Measurements from ENCODE around the gene ZNF862.
A peak's percentile ranks its signal among the peaks of the same experiment; 100 is the strongest.

ZNF862 gene

GRCh38 chr7:149866139-149866778, 28.1 kb downstream of the ZNF862 start:
- DNase-seq (ENCODE audit: low spot score) (no peak), FAIRE-seq (no peak)

GRCh38 chr7:149866779-149867447, 28.7 kb downstream of the ZNF862 start:
- DNase-seq (ENCODE audit: low spot score) (no peak), FAIRE-seq (no peak)

- FAIRE-seq (no peak), DNase-seq (ENCODE audit: low spot score) (no peak)
These were observed 29.8 kb downstream of the ZNF862 start for GRCh38 chr7:149867762-149868622.

GRCh38 chr7:149868623-149869290, 30.6 kb downstream of the ZNF862 start:
- DNase-seq (ENCODE audit: low spot score) = no peak
- no peak for FAIRE-seq

GRCh38 chr7:149869291-149869650, 31.1 kb downstream of the ZNF862 start:
- DNase-seq (ENCODE audit: low spot score) = no peak
- no peak for FAIRE-seq

- DNase-seq (ENCODE audit: low spot score) (no peak), FAIRE-seq (no peak)
These were observed 31.7 kb downstream of the ZNF862 start for GRCh38 chr7:149869867-149870266.

- FAIRE-seq (no peak), DNase-seq (ENCODE audit: low spot score) (no peak)
These were observed 32.1 kb downstream of the ZNF862 start for GRCh38 chr7:149870274-149870673.

- DNase-seq (ENCODE audit: low spot score) = no peak
- FAIRE-seq = no peak
These were observed 32.7 kb downstream of the ZNF862 start for GRCh38 chr7:149870701-149871483.

GRCh38 chr7:149871576-149871975, 33.4 kb downstream of the ZNF862 start:
- no peak for DNase-seq (ENCODE audit: low spot score)
- FAIRE-seq = no peak

GRCh38 chr7:149872419-149873073, 34.4 kb downstream of the ZNF862 start:
- FAIRE-seq = peak; percentile 46
- DNase-seq (ENCODE audit: low spot score) = peak; percentile 81

- peak; percentile 26 for FAIRE-seq
- DNase-seq (ENCODE audit: low spot score) = peak; percentile 90
These were observed 35.1 kb downstream of the ZNF862 start, which contains the start of gene ATP6V0E2 for GRCh38 chr7:149873074-149873969. Gene ATP6V0E2, plus strand, starts transcription at chr7:149873969. Its CDS starts 97 bp downstream, at chr7:149874066.

GRCh38 chr7:149873970-149874643, 35.9 kb downstream of the ZNF862 start:
- FAIRE-seq (no peak), DNase-seq (ENCODE audit: low spot score) (no peak)

- DNase-seq (ENCODE audit: low spot score) = no peak
- FAIRE-seq = no peak
These were observed 36.5 kb downstream of the ZNF862 start for GRCh38 chr7:149874644-149875028.

- DNase-seq (ENCODE audit: low spot score) = no peak
- no peak for FAIRE-seq
These were observed 37.2 kb downstream of the ZNF862 start for GRCh38 chr7:149875396-149875795.

- DNase-seq (ENCODE audit: low spot score) (no peak), FAIRE-seq (no peak)
These were observed 39.8 kb downstream of the ZNF862 start for GRCh38 chr7:149877890-149878522.

GRCh38 chr7:149878523-149878921, 40.3 kb downstream of the ZNF862 start:
- no peak for DNase-seq (ENCODE audit: low spot score)
- no peak for FAIRE-seq

- FAIRE-seq (no peak), DNase-seq (ENCODE audit: low spot score) (no peak)
These were observed 41.1 kb downstream of the ZNF862 start for GRCh38 chr7:149879271-149879743.

Measured in RCC 7860 (cell line).